GM19467 (cell line): ENCODE measurements around the gene LRP1.

Experiments
- ATAC-seq: cut with Tn5 transposase; IDR thresholded peaks from one replicate; pipeline ENCODE4 v1.9.1; 2021; ENCODE audit warnings: mild to moderate bottlenecking, moderate library complexity; ENCODE audit not compliant: unreplicated experiment

The LRP1 gene

DNA sequence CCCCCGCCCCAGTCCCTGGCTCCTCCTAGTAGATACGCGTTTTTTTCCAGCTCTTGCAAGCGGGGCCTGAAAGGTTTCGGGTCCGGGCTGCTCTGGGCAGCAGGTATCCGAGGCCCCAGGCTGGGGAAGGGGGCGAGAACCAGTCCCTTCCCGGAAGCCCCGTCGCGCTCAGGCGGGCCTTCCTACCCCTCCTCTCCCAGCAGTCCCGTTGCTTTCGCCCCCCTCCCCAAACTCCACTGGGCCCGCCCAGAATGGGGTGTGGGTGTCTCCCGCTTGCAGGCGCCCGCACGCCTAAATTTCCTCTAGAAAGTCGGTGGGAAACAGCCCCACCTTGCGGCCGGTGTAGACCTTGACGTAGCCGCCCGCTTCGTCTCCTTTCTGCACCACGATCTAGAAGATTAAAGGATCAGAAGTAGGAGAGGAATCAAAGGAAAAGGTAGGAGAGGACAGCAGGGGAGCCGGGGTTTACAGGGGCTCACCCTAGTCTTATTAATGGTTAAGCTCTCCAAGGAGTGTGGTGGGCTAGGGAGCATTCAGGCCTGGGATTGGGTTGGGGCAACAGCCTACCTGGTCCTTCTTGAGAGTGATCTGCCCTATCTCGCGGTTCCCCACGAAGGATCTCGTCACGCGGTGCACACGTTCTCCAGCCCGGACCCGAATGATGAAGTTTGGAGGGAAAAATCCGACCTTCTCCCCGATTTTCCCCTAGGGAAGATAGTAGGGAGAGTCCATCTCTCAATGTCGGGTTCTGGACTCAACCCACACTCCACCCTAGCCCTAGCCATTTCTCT lies 115.4 kb downstream of the LRP1 start:
- ATAC-seq, result no peak

DNA sequence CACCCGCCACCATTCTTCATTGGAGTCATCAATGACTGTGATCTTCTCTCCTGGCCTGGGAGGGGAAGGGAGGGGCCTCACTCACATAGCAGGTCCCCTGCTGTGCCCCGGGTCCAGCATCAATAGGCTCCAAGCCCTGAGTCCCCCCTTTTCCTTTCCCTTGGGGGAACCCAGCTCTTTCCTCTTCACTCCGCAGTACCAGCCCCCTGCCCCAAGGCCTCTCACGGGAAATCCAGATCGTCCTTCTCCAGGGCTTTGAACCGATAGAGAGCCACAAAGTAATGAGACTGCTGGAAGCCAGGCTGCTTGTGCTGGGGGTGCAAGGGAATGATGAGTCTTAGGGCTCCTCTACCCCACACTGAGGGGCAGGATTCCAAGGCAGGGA lies 116.0 kb downstream of the LRP1 start:
- ATAC-seq, result no peak

GRCh38 chr12:57247041-57247440 lies 118.8 kb downstream of the LRP1 start:
- no peak for ATAC-seq

GRCh38 chr12:57248934-57249742 lies 120.9 kb downstream of the LRP1 start:
- ATAC-seq, result no peak

GRCh38 chr12:57250541-57250940 lies 122.3 kb downstream of the LRP1 start:
- ATAC-seq, result no peak

- no peak for ATAC-seq
Observed at GRCh38 chr12:57250956-57251355, 122.7 kb downstream of the LRP1 start, which contains the start of gene STAC3. Gene STAC3, minus strand, starts transcription at chr12:57251187. Its CDS starts 1,551 bp downstream, at chr12:57249636.

DNA sequence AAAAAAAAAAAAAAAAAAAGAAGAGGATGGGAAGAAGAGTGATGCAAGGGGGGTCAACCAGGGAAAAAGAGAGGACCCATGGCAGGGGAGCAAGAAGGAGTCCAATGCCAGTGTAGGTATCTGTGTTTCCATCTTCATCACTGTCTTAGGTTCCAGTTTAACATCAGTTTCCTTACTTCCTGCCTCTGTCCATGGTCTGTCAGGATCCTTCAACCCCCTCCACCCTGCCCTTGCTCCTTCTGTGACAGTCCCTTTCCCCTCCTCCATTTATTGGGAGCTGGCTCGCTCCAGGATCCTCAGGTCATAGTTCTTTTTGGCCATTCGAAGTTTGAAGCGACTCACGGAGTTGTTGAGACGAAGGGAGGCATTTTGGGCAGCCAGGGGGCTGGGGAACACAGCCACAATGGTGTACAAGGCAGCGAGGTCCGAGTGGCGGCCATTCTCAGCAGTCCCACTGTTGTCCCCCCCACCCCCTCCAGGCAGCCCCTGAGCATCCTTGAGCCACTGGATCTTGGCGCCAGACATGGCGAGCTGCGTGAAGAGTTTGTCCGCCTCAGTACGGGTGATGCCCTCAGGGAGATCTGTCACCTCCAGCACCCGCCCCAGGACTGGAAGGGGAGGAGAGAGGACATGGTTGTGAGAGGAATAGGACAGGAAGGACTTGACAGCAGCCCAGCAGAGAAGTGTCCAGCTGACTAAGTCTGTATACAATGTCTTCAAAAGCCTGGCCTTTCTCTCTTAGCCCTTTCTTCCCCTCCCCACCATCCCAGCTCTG lies 126.4 kb downstream of the LRP1 start:
- ATAC-seq, result no peak

DNA sequence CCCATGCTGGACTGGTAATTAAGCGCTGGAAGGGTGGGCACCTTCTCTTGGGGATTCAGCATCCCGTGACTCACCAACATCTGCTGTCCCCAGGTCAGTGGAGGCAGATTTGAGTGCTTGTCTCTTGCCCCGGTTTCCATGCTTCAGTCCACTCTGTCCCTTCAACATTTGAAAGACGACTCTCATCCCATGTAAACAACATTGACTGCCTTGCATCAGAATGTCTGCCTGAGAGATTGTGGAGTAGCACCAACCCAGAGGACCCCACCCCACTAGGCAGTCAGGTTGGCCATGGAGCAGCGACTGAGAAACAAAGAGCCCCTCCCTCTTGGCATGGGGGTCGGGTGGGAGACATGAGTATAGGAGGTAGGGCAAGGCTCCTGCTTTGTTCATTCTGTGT lies 127.6 kb downstream of the LRP1 start:
- no peak for ATAC-seq

DNA sequence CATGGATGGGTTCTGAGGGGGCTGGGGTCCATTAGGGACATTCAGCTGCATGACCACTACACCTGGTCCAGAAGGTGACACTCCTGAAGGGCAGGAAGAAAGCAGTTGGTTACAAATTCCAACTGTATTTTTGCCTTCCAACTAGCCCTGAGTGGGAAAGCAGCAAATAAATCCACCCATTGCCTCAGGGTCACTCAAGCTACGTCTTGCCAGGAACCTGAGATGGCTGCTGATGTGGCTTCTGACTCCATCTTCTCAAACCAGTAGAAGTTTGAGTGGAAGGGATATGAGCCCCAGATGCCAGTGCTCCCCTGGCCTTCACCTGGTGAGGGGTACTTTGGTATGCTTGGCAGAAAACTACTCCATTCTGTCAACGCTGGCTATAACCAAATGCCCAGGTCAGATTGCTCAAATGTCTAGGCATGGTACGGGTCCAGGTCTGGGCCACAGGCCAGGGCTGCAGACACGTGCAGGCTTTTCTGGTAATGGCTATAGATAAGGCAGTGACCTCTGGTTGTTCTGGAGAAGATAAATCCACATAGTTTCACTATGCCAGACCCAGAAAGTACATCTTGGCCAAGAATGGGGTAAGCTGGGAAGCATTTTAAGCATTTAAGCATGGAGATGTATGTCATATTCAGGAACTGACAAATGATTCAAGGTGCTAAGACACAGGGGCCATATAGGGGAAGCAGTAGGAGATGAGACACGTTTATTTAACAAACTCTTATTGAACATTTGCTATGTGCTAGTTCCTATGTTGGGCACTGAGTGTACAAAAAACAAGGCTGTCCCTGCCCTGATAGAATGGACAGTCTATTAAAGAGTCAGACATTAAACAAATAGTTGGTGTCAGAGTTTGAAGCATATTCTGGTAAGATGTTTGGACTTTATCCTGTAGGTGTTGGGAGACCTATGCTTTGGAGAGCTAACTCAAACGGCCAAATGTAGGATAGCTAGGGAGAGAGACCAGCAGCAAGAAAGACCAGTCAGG lies 131.0 kb downstream of the LRP1 start:
- no peak for ATAC-seq

DNA sequence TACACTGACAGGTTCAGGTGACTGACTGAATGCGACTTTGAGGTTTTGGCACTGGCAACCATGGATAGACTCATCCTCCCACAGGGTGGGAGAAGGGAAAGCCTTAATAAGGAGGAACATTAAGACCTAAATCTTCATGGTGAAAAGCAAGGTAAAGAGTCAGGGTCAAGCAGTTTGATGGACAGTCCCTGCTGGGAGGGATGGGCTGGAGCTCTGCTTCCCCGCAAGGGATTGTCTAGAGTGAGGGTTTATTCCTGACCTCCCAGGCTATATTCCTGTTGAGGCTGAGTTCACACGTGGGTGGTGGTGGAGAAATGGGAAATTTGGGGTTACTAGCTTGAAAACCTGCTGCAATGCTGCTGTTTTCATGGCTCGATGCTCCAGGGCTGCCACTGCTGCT lies 132.1 kb downstream of the LRP1 start:
- ATAC-seq, result no peak

DNA sequence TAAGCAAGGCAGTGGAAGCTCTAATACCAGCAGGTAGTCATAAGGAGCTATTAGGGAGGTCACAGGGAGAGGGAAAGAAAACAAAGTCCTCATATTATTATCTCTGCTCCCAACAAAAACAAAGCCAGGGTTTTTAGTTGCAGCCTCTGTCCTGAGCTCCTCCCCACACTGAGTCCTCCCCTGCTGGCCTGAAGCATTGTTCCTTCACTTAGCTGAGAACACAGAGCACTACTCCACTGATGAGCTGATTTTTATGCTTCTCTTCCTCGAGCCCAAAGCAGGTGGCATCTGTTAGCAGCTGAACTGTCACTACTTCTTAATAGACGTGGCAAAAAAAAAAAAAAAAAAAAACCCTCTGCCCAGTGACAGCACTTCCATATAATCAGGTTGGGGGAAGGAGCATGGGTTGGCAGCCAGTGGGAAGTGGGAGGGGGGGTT lies 133.2 kb downstream of the LRP1 start:
- no peak for ATAC-seq

- no peak for ATAC-seq
Observed at GRCh38 chr12:57262126-57262822, 134.0 kb downstream of the LRP1 start.
